BJ (cell line): ENCODE results near the gene BDH2. TPM values are rescaled to one million over a fixed set of nuclear protein-coding genes. Genes with fewer than 3 reads are reported as not detected.

ENCODE experiments used
- CTCF ChIA-PET: fragments of 350-600 bp; formaldehyde crosslinking; extraction: SDS; loops from one replicate; lab custom pipeline; 2021; ENCODE audit warnings: antibody characterized with exemption, inconsistent platforms; lab: Yijun Ruan, JAX
- POLR2A ChIA-PET: fragments of 300-600 bp; sonication (Branson Sonifier 250); formaldehyde crosslinking; extraction: SDS; loops from one replicate; lab custom pipeline; 2021; ENCODE audit warnings: antibody characterized with exemption; lab: Charles Lee
- DNase-seq: peaks from one replicate; pipeline ENCODE4 v3.0.0-alpha.2; 2011; ENCODE audit warnings: low read depth
- H3K27me3 ChIP-seq: 2 replicates; pipeline ENCODE4 v1.6.0; 2011; ENCODE audit warnings: low read length; ENCODE audit not compliant: control insufficient read depth, insufficient read depth
- H3K36me3 ChIP-seq: 2 replicates; pipeline ENCODE4 v1.5.1; 2011; ENCODE audit warnings: low read length; ENCODE audit not compliant: control insufficient read depth, insufficient read depth
- H3K4me3 ChIP-seq: 2 replicates; pipeline ENCODE4 v1.5.1; 2011; ENCODE audit warnings: low read depth, mild to moderate bottlenecking, control low read depth, low read length
- CTCF ChIP-seq: IDR thresholded peaks from 2 replicates; pipeline ENCODE4 v1.5.1; 2011; ENCODE audit warnings: low read depth, mild to moderate bottlenecking, control low read depth, inconsistent platforms, low read length, moderate library complexity; ENCODE audit not compliant: insufficient read depth
- polyA plus RNA-seq: library from polyadenylated mRNA; depleted of rRNA; stranded (reverse); fragments of >200 nt; gene quantifications from 2 replicates; pipeline ENCODE4 v1.2.3, GENCODE V29; 2011

BDH2 gene
- polyA plus RNA-seq, 1 experiment, result 41.6 TPM

- CTCF ChIA-PET, result no interaction called here
- no peaks in the 10 kb centered on the region for H3K36me3 ChIP-seq
- no peaks in the 10 kb centered on the region for H3K27me3 ChIP-seq
- no peak for DNase-seq
- TF ChIP-seq CTCF, result no peak
- H3K4me3 ChIP-seq, result no peak overlapping the region
- POLR2A ChIA-PET, result no interaction called here
Measured at GRCh38 chr4:103126126-103126525, 26.5 kb upstream of the BDH2 start.

- ChIA-PET CTCF (interaction anchor here (1.1 kb wide), 2 partner anchors 12 to 31 kb away, joined by 3 to 4 read pairs; no protein-coding TSS in a partner anchor), POLR2A (no interaction called here)
- no peaks in the 10 kb centered on the region for H3K27me3 ChIP-seq
- no peak for DNase-seq
- no peak overlapping the region for H3K4me3 ChIP-seq
- H3K36me3 ChIP-seq, result no peaks in the 10 kb centered on the region
- TF ChIP-seq CTCF, result no peak
Measured at GRCh38 chr4:103123114-103123513, 23.5 kb upstream of the BDH2 start.

GRCh38 chr4:103118166-103118565, 18.5 kb upstream of the BDH2 start:
- Histone ChIP-seq H3K36me3 (no peaks in the 10 kb centered on the region), H3K27me3 (no peaks in the 10 kb centered on the region), H3K4me3 (no peak overlapping the region)
- no peak for TF ChIP-seq CTCF
- ChIA-PET CTCF (no interaction called here), POLR2A (no interaction called here)
- no peak for DNase-seq

GRCh38 chr4:103111598-103111997, 12.0 kb upstream of the BDH2 start:
- no peak overlapping the region for H3K4me3 ChIP-seq
- no peak for DNase-seq
- CTCF ChIA-PET, result interaction anchor here (1.5 to 3.7 kb wide), 2 partner anchors 9 to 12 kb away, joined by 3 to 14 read pairs; partner anchors contain the start of gene BDH2
- POLR2A ChIA-PET, result no interaction called here
- no peak for TF ChIP-seq CTCF
- H3K27me3 ChIP-seq, result no peaks in the 10 kb centered on the region
- no peaks in the 10 kb centered on the region for H3K36me3 ChIP-seq

- DNase-seq, result no peak
- TF ChIP-seq CTCF, result no peak
- ChIA-PET POLR2A (no interaction called here), CTCF (interaction anchor here (3.7 kb wide), 1 partner anchor 9 kb away, joined by 14 read pairs; the partner anchor contains the start of gene BDH2)
- Histone ChIP-seq H3K4me3 (no peak overlapping the region), H3K36me3 (no peaks in the 10 kb centered on the region), H3K27me3 (no peaks in the 10 kb centered on the region)
Measured at GRCh38 chr4:103108542-103108941, 8.9 kb upstream of the BDH2 start.
